ENCODE results near the gene PIH1D1.

GRCh38 chr19:49465371-49465770, 13.8 kb upstream of the PIH1D1 start:
- TF ChIP-seq GATA2 (IDR thresholded peaks at IDR 0.05; ENCODE audit: low read depth, low read length) (no peak), GATA3 (IDR thresholded peaks at IDR 0.05; ENCODE audit: low read depth, low read length) (no peak)

Data from SH-SY5Y (cell line).